Endothelial cell of umbilical vein (primary cell): ENCODE results near the gene OR4E2. TPM values are rescaled to one million over a fixed set of nuclear protein-coding genes. Genes with fewer than 3 reads are reported as not detected.

Source experiments
- Bru-seq: library from RNA; stranded (reverse); fragments of 400-500 nt; gene quantifications from one replicate; lab custom pipeline; 2021; lab: Mats Ljungman, UMichigan
- BruChase-seq, 2 experiments: library from RNA; stranded (reverse); fragments of 400-500 nt; gene quantifications; one replicate each; lab custom pipeline; 2021; lab: Mats Ljungman, UMichigan
- BruUV-seq: library from RNA; stranded (reverse); fragments of 400-500 nt; replicated peaks from 2 replicates; lab custom pipeline; 2021; lab: Mats Ljungman, UMichigan
- CTCF ChIA-PET: fragments of 300-600, 350-600 bp; sonication (Branson Sonifier 250); formaldehyde crosslinking; loops from one replicate; lab custom pipeline; 2021; ENCODE audit warnings: antibody characterized with exemption, inconsistent platforms; lab: Charles Lee
- POLR2A ChIA-PET: fragments of 300-600, 350-600 bp; sonication (Branson Sonifier 250); formaldehyde crosslinking; loops from one replicate; lab custom pipeline; 2021; ENCODE audit warnings: antibody characterized with exemption, inconsistent platforms; lab: Charles Lee
- DNase-seq: peaks from one replicate; pipeline ENCODE4 v3.0.0-alpha.2; 2011; ENCODE audit warnings: low read depth, low spot score
- FAIRE-seq: peaks from 2 replicates; lab custom pipeline; 2011; peaks lifted over from hg19 to GRCh38; lab: Jason Lieb, UNC
- H2AFZ ChIP-seq: 2 replicates; pipeline ENCODE4 v1.6.0; 2012; ENCODE audit warnings: low read depth, low read length, control low read depth, inconsistent platforms
- H3K27ac ChIP-seq: 2 replicates; pipeline ENCODE4 v1.5.1; 2011; ENCODE audit warnings: low read depth, mild to moderate bottlenecking, control low read depth, low read length, moderate library complexity; ENCODE audit not compliant: insufficient read depth
- H3K27me3 ChIP-seq, 2 experiments: 2 replicates each; pipeline versions ENCODE4 v1.6.0 to v1.6.1; 2011; ENCODE audit warnings: low read length in 2 of 2, mixed read lengths in 1 of 2; ENCODE audit not compliant: control insufficient read depth in 2 of 2, insufficient read depth in 2 of 2
- H3K36me3 ChIP-seq, 2 experiments: 2 replicates in 1 of 2; 3 replicates in 1 of 2; pipeline ENCODE4 v1.5.1; 2011; ENCODE audit warnings: low read length in 2 of 2, mild to moderate bottlenecking in 1 of 2, moderate library complexity in 1 of 2; ENCODE audit not compliant: control insufficient read depth in 2 of 2, insufficient read depth in 2 of 2; ENCODE audit errors: extremely low read depth in 1 of 2
- H3K4me1 ChIP-seq: 3 replicates; pipeline ENCODE4 v1.5.1; 2011; ENCODE audit warnings: mild to moderate bottlenecking, low read length; ENCODE audit not compliant: control insufficient read depth, insufficient read depth; ENCODE audit errors: extremely low read depth
- H3K4me2 ChIP-seq: 2 replicates; pipeline ENCODE4 v1.6.1; 2011; ENCODE audit warnings: low read length, control low read depth, mixed read lengths; ENCODE audit not compliant: insufficient read depth
- H3K4me3 ChIP-seq, 3 experiments: fragments of 200-600 bp in 1 of 3; sonication (generic), shearing (Covaris generic) in 1 of 3; replicated peaks in 1 of 3; 2 replicates each; pipeline ENCODE4 v1.5.1; 2011 to 2016; ENCODE audit warnings: control low read depth in 3 of 3, low read length in 3 of 3, mild to moderate bottlenecking in 2 of 3, inconsistent platforms in 1 of 3, low read depth in 1 of 3, moderate library complexity in 1 of 3; ENCODE audit not compliant: insufficient read depth in 1 of 3
- H3K79me2 ChIP-seq: 2 replicates; pipeline ENCODE4 v1.6.0; 2012; ENCODE audit warnings: low read length, inconsistent platforms; ENCODE audit not compliant: control insufficient read depth, insufficient read depth
- H3K9ac ChIP-seq: replicated peaks from 2 replicates; pipeline ENCODE3; 2011; ENCODE audit warnings: low read length, control low read depth; ENCODE audit not compliant: insufficient read depth; ENCODE audit errors: extremely low read depth
- H3K9me1 ChIP-seq: replicated peaks from 3 replicates; pipeline ENCODE4 v1.6.0; 2011; ENCODE audit warnings: mild to moderate bottlenecking, low read length; ENCODE audit not compliant: control insufficient read depth, insufficient read depth; ENCODE audit errors: extremely low read depth
- H3K9me3 ChIP-seq: replicated peaks from 2 replicates; pipeline ENCODE4 v1.5.1; 2012; ENCODE audit warnings: low read length, inconsistent platforms; ENCODE audit not compliant: control insufficient read depth, insufficient read depth
- H4K20me1 ChIP-seq: replicated peaks from 2 replicates; pipeline ENCODE3; 2011; ENCODE audit warnings: mild to moderate bottlenecking, low read length; ENCODE audit not compliant: control insufficient read depth, insufficient read depth; ENCODE audit errors: extremely low read depth
- EZH2 ChIP-seq: IDR thresholded peaks from 2 replicates; pipeline ENCODE4 v1.6.1; 2012; ENCODE audit warnings: borderline replicate concordance, low read depth, mild to moderate bottlenecking, moderate library complexity, low read length, inconsistent platforms; ENCODE audit not compliant: severe bottlenecking
- FOS ChIP-seq: IDR thresholded peaks from 2 replicates; pipeline ENCODE4 v1.6.1; 2011; ENCODE audit warnings: mild to moderate bottlenecking, low read length, moderate library complexity, borderline replicate concordance; ENCODE audit not compliant: insufficient read depth
- GATA2 ChIP-seq: IDR thresholded peaks from 2 replicates; pipeline ENCODE4 v1.7.0; 2011; ENCODE audit warnings: low read depth, mild to moderate bottlenecking, moderate library complexity, mixed read lengths, low read length; ENCODE audit not compliant: insufficient read length, insufficient read depth
- JUN ChIP-seq: IDR thresholded peaks from 2 replicates; pipeline ENCODE4 v1.6.1; 2011; ENCODE audit warnings: borderline replicate concordance, low read depth; ENCODE audit not compliant: insufficient read length, insufficient read depth
- MYC ChIP-seq: IDR thresholded peaks from one replicate; pipeline ENCODE4 v1.6.1; 2011; ENCODE audit warnings: mild to moderate bottlenecking, low read depth, low read length
- POLR2A ChIP-seq: IDR thresholded peaks from 2 replicates; pipeline ENCODE4 v1.6.1; 2012; ENCODE audit warnings: low read depth, mild to moderate bottlenecking, control low read depth, low read length
- POLR2AphosphoS5 ChIP-seq: IDR thresholded peaks from 2 replicates; pipeline ENCODE4 v1.6.1; 2012; ENCODE audit warnings: low read depth, mild to moderate bottlenecking, control low read depth, low read length, moderate library complexity; ENCODE audit not compliant: insufficient read depth
- dilution Hi-C: fragments of 300-500 bp; cut with MboI; formaldehyde crosslinking; loops from one replicate; pipeline ENCODE4 v1.15.0; 2019; ENCODE audit warnings: low sequenced_read_pairs; ENCODE audit not compliant: extremely low pct_ligation_motif_present
- intact Hi-C: fragments of 100-400 bp; cut with micrococcal nuclease; formaldehyde crosslinking; loops from one replicate; pipeline ENCODE4 v1.10.0; 2022
- long read RNA-seq: library from polyadenylated mRNA; stranded (forward); transcript quantifications from one replicate; pipeline ENCODE4 v2.0.0, GENCODE V29; 2021
- polyA minus RNA-seq, 3 experiments: library from RNA; depleted of rRNA, polyadenylated mRNA; stranded (reverse); fragments of >200 nt; gene quantifications; 1 replicate in 1 of 3; 2 replicates in 2 of 3; pipeline ENCODE4 v1.2.3, GENCODE V29; 2011
- polyA plus RNA-seq, 4 experiments: library from polyadenylated mRNA; depleted of rRNA in 3 of 4; stranded (reverse) in 3 of 4; unstranded in 1 of 4; fragments of >200 nt; gene quantifications; 2 replicates each; pipeline versions ENCODE4 v1.2.1 to v1.2.3, GENCODE V29; 2011 to 2012; ENCODE audit warnings: missing spikeins in 1 of 4
- total RNA-seq: library from RNA; stranded (reverse); gene quantifications from 2 replicates; pipeline ENCODE4 v1.2.3, GENCODE V29; 2021
- TF ChIP-seq, protein P1 (sequence below), 2 donors: IDR thresholded peaks; 1 replicate in 1 of 2; 2 replicates in 1 of 2; pipeline ENCODE4 v1.5.1; 2011; ENCODE audit warnings: low read length in 2 of 2, mild to moderate bottlenecking in 2 of 2, moderate library complexity in 2 of 2, control low read depth in 1 of 2, inconsistent platforms in 1 of 2, low read depth in 1 of 2; ENCODE audit not compliant: insufficient read depth in 1 of 2; ENCODE audit errors: extremely low read depth in 1 of 2
- TF ChIP-seq, protein P2 (sequence below): IDR thresholded peaks from 2 replicates; pipeline ENCODE4 v1.6.1; 2011; ENCODE audit not compliant: insufficient read depth, insufficient read length

The OR4E2 gene, protein sequence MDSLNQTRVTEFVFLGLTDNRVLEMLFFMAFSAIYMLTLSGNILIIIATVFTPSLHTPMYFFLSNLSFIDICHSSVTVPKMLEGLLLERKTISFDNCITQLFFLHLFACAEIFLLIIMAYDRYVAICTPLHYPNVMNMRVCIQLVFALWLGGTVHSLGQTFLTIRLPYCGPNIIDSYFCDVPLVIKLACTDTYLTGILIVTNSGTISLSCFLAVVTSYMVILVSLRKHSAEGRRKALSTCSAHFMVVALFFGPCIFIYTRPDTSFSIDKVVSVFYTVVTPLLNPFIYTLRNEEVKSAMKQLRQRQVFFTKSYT
- total RNA-seq (not detected in 2 replicates), polyA plus RNA-seq (not detected in 2 replicates), polyA minus RNA-seq (not detected in 2 replicates), Bru-seq, nascent RNA (not detected), BruChase-seq, experiment 1, labeled RNA remaining after a 6-hour chase (not detected), BruChase-seq, experiment 2, labeled RNA remaining after a 2-hour chase (not detected)
- not detected in 2 replicates for polyA plus RNA-seq (2011; cell fraction: cytosol; rRNA removed)
- polyA plus RNA-seq (2011; cell fraction: nucleus; rRNA removed) = not detected in 2 replicates
- not detected in 2 replicates for polyA plus RNA-seq (2012)
- polyA minus RNA-seq (2011; cell fraction: cytosol; rRNA and poly(A)+ RNA removed) = not detected
- not detected in 2 replicates for polyA minus RNA-seq (2011; cell fraction: nucleus; rRNA and poly(A)+ RNA removed)
- long read RNA-seq = 0 reads

DNA sequence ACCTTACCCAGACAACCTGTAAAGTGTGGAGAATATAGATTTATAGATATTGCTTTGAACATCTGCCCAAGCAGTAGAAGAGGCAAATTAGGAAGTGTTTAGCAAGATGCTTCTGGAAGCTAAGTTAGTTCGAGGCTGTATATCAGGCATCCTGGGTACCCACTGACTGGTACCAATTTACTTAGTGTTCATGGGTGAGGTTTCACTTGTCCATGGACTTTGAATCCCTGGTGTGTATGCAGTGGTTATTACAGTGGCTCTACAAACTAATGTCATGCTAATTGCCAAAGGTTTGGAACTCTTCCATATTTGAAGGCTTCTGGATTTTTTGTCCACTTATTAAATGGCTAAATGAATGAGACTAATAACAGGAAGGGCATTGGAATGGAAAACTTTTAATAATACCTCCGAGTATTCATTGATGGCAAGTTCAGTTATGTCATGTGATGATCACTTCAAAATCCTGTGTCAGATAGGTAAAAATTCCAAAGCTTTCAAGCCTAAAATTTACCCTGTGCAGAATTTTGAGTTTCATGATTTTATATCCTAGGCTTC, at the start of gene OR4E2:
TSS of gene OR4E2 (plus strand) at position 505 of the 555 bp plus-strand sequence. CDS start 11,248 bp downstream, outside the sequence.
- no peak for TF ChIP-seq POLR2AphosphoS5
- no peak for TF ChIP-seq GATA2
- TF ChIP-seq, protein P1, sequence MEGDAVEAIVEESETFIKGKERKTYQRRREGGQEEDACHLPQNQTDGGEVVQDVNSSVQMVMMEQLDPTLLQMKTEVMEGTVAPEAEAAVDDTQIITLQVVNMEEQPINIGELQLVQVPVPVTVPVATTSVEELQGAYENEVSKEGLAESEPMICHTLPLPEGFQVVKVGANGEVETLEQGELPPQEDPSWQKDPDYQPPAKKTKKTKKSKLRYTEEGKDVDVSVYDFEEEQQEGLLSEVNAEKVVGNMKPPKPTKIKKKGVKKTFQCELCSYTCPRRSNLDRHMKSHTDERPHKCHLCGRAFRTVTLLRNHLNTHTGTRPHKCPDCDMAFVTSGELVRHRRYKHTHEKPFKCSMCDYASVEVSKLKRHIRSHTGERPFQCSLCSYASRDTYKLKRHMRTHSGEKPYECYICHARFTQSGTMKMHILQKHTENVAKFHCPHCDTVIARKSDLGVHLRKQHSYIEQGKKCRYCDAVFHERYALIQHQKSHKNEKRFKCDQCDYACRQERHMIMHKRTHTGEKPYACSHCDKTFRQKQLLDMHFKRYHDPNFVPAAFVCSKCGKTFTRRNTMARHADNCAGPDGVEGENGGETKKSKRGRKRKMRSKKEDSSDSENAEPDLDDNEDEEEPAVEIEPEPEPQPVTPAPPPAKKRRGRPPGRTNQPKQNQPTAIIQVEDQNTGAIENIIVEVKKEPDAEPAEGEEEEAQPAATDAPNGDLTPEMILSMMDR (IDR thresholded peaks at IDR 0.05; ENCODE audit: extremely low read depth in 1 of 2, insufficient read depth in 1 of 2, low read depth in 1 of 2, low read length in 2 of 2) = no peak
- TF ChIP-seq JUN = no peak
- TF ChIP-seq, protein P2, sequence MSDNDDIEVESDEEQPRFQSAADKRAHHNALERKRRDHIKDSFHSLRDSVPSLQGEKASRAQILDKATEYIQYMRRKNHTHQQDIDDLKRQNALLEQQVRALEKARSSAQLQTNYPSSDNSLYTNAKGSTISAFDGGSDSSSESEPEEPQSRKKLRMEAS = no peak
- no peak for TF ChIP-seq EZH2
- TF ChIP-seq MYC = no peak
- TF ChIP-seq POLR2A = no peak
- no peak for TF ChIP-seq FOS
- Histone ChIP-seq H3K4me3 (no peak within 1 kb of the TSS), H3K79me2 (no peaks in the 10 kb centered on the region), H2AFZ (no peak within 1 kb of the TSS), H4K20me1 (no peaks in the 10 kb centered on the region), H3K4me2 (no peak within 1 kb of the TSS), H3K27me3 (no peaks in the 10 kb centered on the region), H3K9me1 (no peaks in the 10 kb centered on the region), H3K27ac (no peak within 1 kb of the TSS), H3K9ac (no peak within 1 kb of the TSS), H3K36me3 (no peaks in the 10 kb centered on the region), H3K9me3 (no peaks in the 10 kb centered on the region), H3K4me1 (peaks cover 3% of the 10 kb centered on the region)
- FAIRE-seq (no peak), DNase-seq (no peak)
- intact Hi-C loops = no loop called here
- POLR2A ChIA-PET = no interaction called here
- BruUV-seq = no TSS peak
- CTCF ChIA-PET = no interaction called here
- dilution Hi-C loops = no loop called here
